GM12864 (cell line): Measurements from ENCODE around the gene CYB561.
"Not testable (repeated sequence)": the region's sequence is repeated elsewhere in the genome, so short reads cannot be mapped to it uniquely, and the experiment has no call there.

Source experiments
- DNase-seq: peaks from one replicate; pipeline ENCODE4 v3.0.0-alpha.2; 2011; ENCODE audit warnings: low read depth
- H3K4me3 ChIP-seq: 2 replicates; pipeline ENCODE4 v1.5.1; 2011; ENCODE audit warnings: mild to moderate bottlenecking, low read depth, low read length, control low read depth
- TF ChIP-seq, protein P1 (sequence below): IDR thresholded peaks from 2 replicates; pipeline ENCODE4 v1.5.1; 2011; ENCODE audit warnings: low read depth, mild to moderate bottlenecking, moderate library complexity, low read length, control low read depth, inconsistent platforms; ENCODE audit errors: missing control alignments

The CYB561 gene

DNA sequence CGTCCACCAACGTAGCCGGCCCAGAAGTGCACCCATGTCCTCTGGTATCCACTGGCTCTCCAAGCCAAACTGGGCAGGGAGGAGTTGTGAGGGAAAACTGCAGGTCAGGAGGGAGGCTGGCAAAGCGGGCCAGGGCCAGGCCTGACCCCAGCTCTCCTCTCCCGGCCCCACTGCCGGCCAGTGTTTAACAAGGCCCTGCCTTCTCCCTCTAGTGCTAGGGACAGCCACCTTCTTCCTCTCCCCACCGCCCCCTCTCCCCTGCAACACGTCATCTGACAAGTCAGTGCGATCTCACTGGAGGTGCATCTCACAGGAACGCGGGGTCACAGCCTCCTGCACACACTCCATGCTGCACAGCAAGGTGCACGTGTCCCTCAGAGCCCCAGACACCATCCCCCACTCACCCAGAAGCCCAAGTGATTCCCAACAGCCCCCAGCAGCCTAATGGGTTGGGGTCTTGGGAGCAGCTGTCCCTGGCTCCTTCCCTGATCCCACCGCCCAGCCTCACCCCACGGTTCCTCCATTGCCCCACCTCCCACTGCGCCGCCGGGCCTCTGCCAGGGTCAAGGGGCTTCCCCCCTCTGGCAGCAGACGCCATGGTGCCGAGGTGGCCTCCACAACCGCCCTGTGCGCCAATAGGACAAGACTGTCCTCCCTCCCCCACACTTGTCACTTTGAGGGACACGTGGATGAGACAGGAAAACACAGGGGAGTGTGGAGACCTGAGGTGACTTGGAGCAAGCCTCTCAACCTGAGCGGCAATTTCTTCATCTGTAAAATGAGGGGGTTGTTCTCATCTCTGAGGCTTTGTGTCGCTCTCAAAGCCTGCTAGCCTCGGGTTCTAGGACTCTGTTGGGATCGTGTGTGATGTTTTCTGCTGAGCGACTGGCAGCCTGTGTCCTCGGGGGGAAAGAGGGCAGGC, 29.6 kb upstream of the CYB561 start:
- H3K4me3 ChIP-seq: no peak overlapping the region
- TF ChIP-seq, protein P1, sequence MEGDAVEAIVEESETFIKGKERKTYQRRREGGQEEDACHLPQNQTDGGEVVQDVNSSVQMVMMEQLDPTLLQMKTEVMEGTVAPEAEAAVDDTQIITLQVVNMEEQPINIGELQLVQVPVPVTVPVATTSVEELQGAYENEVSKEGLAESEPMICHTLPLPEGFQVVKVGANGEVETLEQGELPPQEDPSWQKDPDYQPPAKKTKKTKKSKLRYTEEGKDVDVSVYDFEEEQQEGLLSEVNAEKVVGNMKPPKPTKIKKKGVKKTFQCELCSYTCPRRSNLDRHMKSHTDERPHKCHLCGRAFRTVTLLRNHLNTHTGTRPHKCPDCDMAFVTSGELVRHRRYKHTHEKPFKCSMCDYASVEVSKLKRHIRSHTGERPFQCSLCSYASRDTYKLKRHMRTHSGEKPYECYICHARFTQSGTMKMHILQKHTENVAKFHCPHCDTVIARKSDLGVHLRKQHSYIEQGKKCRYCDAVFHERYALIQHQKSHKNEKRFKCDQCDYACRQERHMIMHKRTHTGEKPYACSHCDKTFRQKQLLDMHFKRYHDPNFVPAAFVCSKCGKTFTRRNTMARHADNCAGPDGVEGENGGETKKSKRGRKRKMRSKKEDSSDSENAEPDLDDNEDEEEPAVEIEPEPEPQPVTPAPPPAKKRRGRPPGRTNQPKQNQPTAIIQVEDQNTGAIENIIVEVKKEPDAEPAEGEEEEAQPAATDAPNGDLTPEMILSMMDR: no peak
- DNase-seq: no peak

DNA sequence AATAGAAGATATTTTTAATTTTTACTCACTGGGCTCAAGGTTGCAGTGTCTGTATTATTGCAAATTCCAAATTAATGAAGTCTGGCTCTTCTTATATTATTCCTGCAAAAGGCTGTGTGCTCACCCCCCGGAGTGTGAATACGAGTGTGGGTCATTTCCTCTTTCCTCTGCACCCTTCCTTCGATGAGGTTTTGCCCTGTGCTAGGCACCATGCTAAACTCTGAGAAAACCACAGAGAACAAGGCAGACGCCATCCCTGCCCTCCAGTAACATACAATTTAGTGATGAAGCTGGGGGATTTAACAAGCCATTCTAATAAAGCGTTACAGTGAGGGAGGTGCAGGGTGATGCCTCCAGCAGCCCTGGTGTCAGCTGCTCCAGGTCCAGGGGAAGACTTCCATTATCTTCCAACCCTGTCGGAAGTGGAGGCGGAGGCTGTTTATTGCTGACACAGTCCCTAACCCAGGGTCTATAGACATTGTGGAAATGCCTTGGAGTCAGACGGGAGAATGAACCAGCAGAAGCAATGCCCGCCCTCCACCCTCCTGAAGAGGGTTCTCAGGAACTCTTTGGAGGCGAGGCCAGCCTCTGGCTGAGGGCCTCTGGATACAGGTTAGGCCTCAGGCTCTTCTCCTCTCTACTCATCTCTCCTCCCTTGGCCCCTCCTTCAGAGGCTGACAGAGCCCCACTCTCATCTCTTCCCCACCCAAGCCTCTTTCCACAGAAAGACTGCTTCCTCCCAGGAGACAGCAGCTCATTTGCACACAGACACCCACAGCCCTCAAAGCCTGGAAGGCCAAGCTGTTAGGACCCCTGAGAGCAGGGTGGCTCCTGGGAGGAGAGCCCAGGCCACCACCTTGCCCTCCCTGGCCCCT, 28.7 kb upstream of the CYB561 start:
- H3K4me3 ChIP-seq: no peak overlapping the region
- no peak for DNase-seq
- TF ChIP-seq, protein P1: no peak

DNA sequence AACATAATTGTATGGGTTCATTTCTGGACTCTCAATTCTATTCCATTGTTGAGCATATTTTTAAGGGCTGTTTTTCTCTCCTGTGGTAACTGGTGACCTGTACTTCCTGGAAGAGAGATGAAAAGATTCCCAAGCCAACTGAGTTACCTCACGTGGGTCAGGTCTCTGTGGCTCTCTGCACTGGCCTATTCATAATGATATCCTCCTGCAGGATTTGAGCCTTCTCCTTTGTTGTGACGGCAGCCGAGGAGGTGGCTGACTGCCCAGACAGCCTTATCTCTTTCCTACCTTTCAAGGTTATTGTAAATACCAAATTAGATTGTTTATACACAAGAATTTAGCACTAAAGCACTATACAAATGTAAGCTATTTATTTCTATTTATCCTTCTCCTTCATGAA, 28.1 kb upstream of the CYB561 start:
- DNase-seq: no peak
- no peak overlapping the region for H3K4me3 ChIP-seq

DNA sequence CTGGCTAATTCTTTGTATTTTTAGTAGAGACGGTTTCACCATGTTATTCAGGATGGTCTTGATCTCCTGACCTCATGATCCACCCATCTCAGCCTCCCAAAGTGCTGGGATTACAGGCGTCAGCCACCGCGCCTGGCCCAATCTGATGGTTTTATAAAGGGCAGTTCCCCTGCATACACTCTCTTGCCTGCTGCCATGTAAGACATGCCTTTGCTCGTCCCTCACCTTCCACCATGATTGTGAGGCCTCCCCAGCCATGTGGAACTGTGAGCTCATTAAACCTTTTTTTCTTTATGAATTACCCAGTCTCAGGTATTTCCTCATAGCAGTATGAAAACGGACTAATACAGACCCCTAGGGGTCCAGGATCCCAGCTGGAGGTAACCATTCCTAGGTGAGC, 22.0 kb upstream of the CYB561 start:
- not testable (repeated sequence) for DNase-seq

More for the DNA sequence above, 28.1 kb upstream of the CYB561 start:
- TF ChIP-seq, protein P1: no peak

DNA sequence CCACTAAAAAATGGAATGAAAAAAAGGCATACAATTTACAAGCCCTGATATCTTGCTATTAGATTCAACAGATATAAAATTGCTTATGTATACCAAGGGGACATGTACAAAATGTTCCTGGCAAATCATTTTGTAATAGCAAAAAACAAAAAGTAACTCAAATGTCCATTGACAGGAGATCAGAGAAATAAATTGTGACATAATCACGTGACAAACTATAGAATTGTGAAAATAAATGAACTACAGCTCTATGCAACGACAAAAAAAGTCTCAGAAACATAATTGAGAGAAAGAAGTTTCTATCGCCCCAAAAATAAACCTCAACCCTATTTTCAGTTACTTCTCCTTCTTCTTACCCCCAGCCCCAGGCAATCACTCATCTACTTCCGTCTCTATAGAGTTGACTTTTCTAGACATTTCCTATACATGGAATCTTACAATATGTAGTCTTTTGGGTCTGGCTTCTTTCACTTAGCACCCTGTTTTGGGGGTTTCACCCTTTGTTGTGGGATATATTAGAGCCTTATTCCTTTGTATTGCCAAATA, 18.7 kb upstream of the CYB561 start:
- H3K4me3 ChIP-seq: no peak overlapping the region
- DNase-seq: no peak
- TF ChIP-seq, protein P1: no peak

More for the DNA sequence above, 22.0 kb upstream of the CYB561 start:
- H3K4me3 ChIP-seq: not testable (repeated sequence)

DNA sequence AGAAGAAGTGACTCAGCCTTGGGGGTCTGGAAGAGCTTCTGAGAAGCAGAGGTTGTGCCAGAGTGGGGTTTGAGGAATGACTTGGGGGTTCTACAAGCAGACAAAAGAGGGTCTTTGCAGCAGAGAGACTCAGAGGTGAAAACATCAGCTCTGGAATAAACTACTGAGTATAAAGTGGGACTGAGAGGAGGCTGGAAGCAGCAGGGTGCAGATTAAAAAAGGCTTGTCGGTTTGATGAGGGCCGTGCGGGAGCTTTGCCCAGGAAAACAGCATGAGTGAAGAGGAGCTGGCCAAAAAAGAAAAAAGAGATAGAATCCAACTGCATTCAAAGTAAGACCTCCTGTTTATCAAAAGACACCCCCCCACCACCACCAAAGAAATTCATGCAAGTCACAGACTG, 17.7 kb upstream of the CYB561 start:
- H3K4me3 ChIP-seq: no peak overlapping the region
- TF ChIP-seq, protein P1: no peak
- no peak for DNase-seq

DNA sequence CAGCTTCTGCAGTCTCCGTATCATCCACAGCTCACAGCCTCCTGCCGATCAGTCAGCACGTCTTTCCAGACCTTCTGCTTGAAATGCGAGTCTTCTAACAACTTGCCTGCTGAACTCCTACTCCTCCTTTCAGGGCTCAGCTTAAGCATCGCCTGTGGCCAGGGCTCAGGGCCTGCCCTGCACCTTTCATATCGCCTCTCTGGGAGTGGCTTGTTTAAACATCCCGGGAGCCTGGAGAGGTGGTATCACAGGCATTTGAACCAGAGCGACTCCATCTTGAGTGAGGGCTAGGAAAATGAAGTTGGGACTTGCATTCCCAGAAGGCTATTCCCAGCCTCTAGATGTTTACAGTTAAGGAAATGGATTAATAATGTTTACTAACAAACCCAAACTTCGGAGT, 13.9 kb upstream of the CYB561 start:
- TF ChIP-seq, protein P1: no peak
- H3K4me3 ChIP-seq: no peak overlapping the region
- no peak for DNase-seq
